MCF 10A (cell line): Measurements from ENCODE around the gene DCP2. TPM values are rescaled to one million over a fixed set of nuclear protein-coding genes. Genes with fewer than 3 reads are reported as not detected.

Source experiments
- BruUV-seq: library from RNA; stranded (reverse); fragments of 400-500 nt; replicated peaks from 2 replicates; lab custom pipeline; 2021; lab: Mats Ljungman, UMichigan
- CTCF ChIA-PET: fragments of 300-600 bp; sonication (Branson Sonifier 250); formaldehyde crosslinking; extraction: SDS; loops from one replicate; lab custom pipeline; 2021; ENCODE audit warnings: antibody characterized with exemption, inconsistent platforms; lab: Yijun Ruan, JAX
- POLR2A ChIA-PET: fragments of 300-600, 350-650 bp; sonication (Branson Sonifier 250); formaldehyde crosslinking; extraction: SDS; loops from one replicate; lab custom pipeline; 2020; ENCODE audit warnings: antibody characterized with exemption, inconsistent platforms; lab: Yijun Ruan, JAX
- DNase-seq: peaks from one replicate; pipeline ENCODE4 v3.0.0-alpha.2; 2018; ENCODE audit not compliant: unreplicated experiment
- H3K27ac Mint-ChIP-seq: one replicate; pipeline ENCODE4 v1.8.0; 2022; ENCODE audit warnings: mild to moderate bottlenecking, low read depth, mixed read lengths; ENCODE audit not compliant: unreplicated experiment
- H3K27me3 Mint-ChIP-seq: one replicate; pipeline ENCODE4 v1.8.0; 2022; ENCODE audit warnings: mixed read lengths; ENCODE audit not compliant: insufficient read depth, unreplicated experiment
- H3K36me3 Mint-ChIP-seq: one replicate; pipeline ENCODE4 v1.8.0; 2022; ENCODE audit warnings: mild to moderate bottlenecking, moderate library complexity, mixed read lengths; ENCODE audit not compliant: insufficient read depth, unreplicated experiment
- H3K4me1 Mint-ChIP-seq: one replicate; pipeline ENCODE4 v1.8.0; 2022; ENCODE audit warnings: mixed read lengths; ENCODE audit not compliant: insufficient read depth, unreplicated experiment
- H3K4me3 Mint-ChIP-seq: one replicate; pipeline ENCODE4 v1.8.0; 2022; ENCODE audit warnings: mild to moderate bottlenecking, moderate library complexity, mixed read lengths; ENCODE audit not compliant: unreplicated experiment
- H3K9me3 Mint-ChIP-seq: one replicate; pipeline ENCODE4 v1.8.0; 2022; ENCODE audit warnings: mixed read lengths; ENCODE audit not compliant: unreplicated experiment
- CTCF ChIP-seq: fragments of 200-600 bp; IDR thresholded peaks from one replicate; pipeline ENCODE4 v1.8.0; 2022; ENCODE audit warnings: antibody characterized with exemption, mild to moderate bottlenecking; ENCODE audit not compliant: unreplicated experiment
- intact Hi-C: fragments of 100-400 bp; cut with micrococcal nuclease; formaldehyde crosslinking; loops from 2 replicates; pipeline ENCODE4 v1.14.1; 2022
- total RNA-seq: library from RNA; stranded (reverse); gene quantifications from 2 replicates; pipeline ENCODE4 v1.2.3, GENCODE V29; 2022

The DCP2 gene
- total RNA-seq, 1 experiment from 2014 or later = 34.1 TPM

DNA sequence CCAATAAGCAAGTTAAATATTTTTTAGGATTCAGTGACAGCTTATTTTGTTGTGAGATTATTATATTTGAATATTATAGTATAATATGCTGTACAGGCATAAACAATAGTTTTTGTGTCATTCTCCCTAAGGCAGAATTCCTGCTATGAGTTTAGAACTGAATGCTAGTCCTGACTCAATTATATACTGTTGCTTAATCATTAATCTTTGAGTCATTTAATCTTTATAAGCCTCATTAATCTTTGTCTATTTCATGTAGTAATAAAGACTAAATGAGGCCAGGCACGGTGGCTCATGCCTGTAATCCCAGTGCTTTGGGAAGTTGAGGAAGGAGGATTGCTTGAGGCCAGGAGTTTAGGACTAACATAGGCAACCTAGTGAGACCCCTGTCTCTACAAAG is 3.6 kb upstream of the DCP2 start:
- ChIA-PET POLR2A (interaction anchor here (0.7 to 1.1 kb wide), 2 partner anchors 15 to 128 kb away, joined by 3 read pairs; no protein-coding TSS in a partner anchor), CTCF (interaction anchor here (0.6 to 2.4 kb wide), 4 partner anchors 9 to 125 kb away, joined by 3 to 4 read pairs (median 4); partner anchors contain the start of gene REEP5)
- Mint-ChIP-seq H3K9me3 (no peaks in the 10 kb centered on the region), H3K27me3 (no peaks in the 10 kb centered on the region), H3K27ac (no peak overlapping the region), H3K4me3 (no peak overlapping the region), H3K4me1 (peaks cover 8% of the 10 kb centered on the region), H3K36me3 (no peaks in the 10 kb centered on the region)
- intact Hi-C loops = no loop called here
- no peak for TF ChIP-seq CTCF
- no peak for DNase-seq
- no TSS peak for BruUV-seq

GRCh38 chr5:112973904-112974303 is 2.7 kb upstream of the DCP2 start:
- DNase-seq = no peak
- H3K4me3 Mint-ChIP-seq = no peak overlapping the region
- ChIA-PET POLR2A (interaction anchor here (0.6 to 3.1 kb wide), 2 partner anchors 52 to 111 kb away, joined by 4 to 26 read pairs; partner anchors contain the start of gene REEP5), CTCF (interaction anchor here (0.5 to 2.4 kb wide), 4 partner anchors 8 to 126 kb away, joined by 3 to 4 read pairs (median 4); partner anchors contain the start of gene REEP5)
- no peaks in the 10 kb centered on the region for H3K36me3 Mint-ChIP-seq
- intact Hi-C loops = no loop called here
- peaks cover 8% of the 10 kb centered on the region for H3K4me1 Mint-ChIP-seq
- no peaks in the 10 kb centered on the region for H3K27me3 Mint-ChIP-seq
- H3K9me3 Mint-ChIP-seq = no peaks in the 10 kb centered on the region
- TF ChIP-seq CTCF = no peak
- H3K27ac Mint-ChIP-seq = no peak overlapping the region
- BruUV-seq = no TSS peak

DNA sequence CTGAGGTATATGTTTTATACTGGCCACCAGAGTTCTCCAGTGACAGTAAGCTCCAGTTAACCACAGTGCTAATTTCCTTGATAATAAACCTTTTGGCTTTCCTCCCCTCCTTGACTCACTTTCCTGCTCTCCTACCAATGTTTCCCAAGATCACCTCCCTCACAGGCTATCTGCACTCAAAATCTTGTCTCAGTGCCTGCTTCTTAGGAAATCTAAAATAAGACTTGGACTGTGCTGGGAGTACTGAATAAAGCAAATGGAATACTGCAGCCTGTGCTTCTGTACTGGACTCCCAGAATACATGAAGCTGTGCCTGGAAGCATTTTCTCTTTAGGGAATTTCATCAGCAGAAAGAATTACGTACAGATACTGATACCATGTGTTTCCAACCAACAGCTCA is 1.7 kb upstream of the DCP2 start:
- ChIA-PET POLR2A (interaction anchor here (0.9 to 3.1 kb wide), 3 partner anchors 53 to 237 kb away, joined by 3 to 26 read pairs (median 3); partner anchors contain the start of genes APC, REEP5 and SRP19), CTCF (interaction anchor here (0.6 to 2.6 kb wide), 6 partner anchors 11 to 393 kb away, joined by 3 to 9 read pairs (median 4); partner anchors contain the start of gene REEP5)
- Mint-ChIP-seq H3K4me1 (peaks cover 14% of the 10 kb centered on the region), H3K27me3 (no peaks in the 10 kb centered on the region), H3K36me3 (no peaks in the 10 kb centered on the region), H3K9me3 (no peaks in the 10 kb centered on the region), H3K27ac (peak overlapping the region; percentile 98), H3K4me3 (peak overlapping the region; percentile 97)
- no TSS peak for BruUV-seq
- TF ChIP-seq CTCF = no peak
- intact Hi-C loops = loop anchor here (5.0 kb wide), 2 partner anchors 113 to 537 kb away; partner anchors contain the start of genes SRP19 and YTHDC2
- no peak for DNase-seq

DNA sequence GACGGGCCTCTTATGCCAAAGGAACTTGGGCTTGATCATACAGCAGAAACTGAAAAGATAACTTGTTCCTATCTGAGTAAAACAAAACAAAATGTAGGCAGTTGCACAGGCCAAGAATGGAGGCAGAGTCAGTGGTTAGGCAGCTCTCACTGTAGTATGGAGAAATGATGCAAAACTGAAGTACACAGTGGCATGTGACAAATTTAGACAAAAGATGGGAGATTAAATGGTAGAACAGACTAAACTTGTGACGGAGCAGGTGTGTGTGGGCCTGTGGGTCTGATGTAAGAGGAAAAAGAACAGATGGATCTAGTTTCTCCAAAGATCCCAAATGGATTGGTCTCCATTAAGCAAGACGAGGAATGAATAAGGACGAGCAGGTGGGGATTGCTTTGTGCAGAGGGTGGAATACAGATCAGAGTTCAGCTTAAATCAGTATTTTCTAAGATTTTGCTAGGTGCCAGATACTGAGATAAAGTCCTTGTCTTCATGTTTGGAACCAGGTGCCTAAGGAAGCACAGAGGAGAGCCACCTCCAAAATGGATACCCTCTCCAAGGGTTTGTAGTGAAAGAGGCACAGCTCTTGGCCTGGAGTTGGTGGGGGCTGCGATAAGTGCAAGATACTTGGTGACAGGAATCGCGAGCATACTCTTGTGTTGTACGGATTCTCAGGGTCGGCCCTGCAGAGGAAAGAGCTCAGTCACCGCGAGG is 722 bp upstream of the DCP2 start:
- intact Hi-C loops = loop anchor here (5.0 kb wide), 2 partner anchors 114 to 536 kb away; partner anchors contain the start of genes SRP19 and YTHDC2
- Mint-ChIP-seq H3K4me3 (peak overlapping the region; percentile 97), H3K9me3 (no peaks in the 10 kb centered on the region), H3K4me1 (peaks cover 15% of the 10 kb centered on the region), H3K27me3 (no peaks in the 10 kb centered on the region), H3K36me3 (no peaks in the 10 kb centered on the region), H3K27ac (peak overlapping the region; percentile 98)
- BruUV-seq = TSS peak; percentile 29
- ChIA-PET POLR2A (interaction anchor here (0.5 to 3.1 kb wide), 23 partner anchors 8 to 538 kb away, joined by 3 to 26 read pairs (median 3); partner anchors contain the start of genes APC, MCC, REEP5 and SRP19), CTCF (interaction anchor here (0.5 to 2.6 kb wide), 8 partner anchors 10 to 569 kb away, joined by 3 to 9 read pairs (median 4); partner anchors contain the start of gene REEP5)
- TF ChIP-seq CTCF = no peak
- no peak for DNase-seq
